ENCODE measurements around the gene PXMP2.

The PXMP2 gene

GRCh38 chr12:132700212-132700822 is 12.9 kb downstream of the PXMP2 start:
- no peak for DNase-seq (ENCODE audit: low read depth, low spot score)
- ChIA-PET POLR2A (no interaction called here), CTCF (no interaction called here)
- TF ChIP-seq CTCF (IDR thresholded peaks at IDR 0.05; ENCODE audit: insufficient read depth, low read length, missing control alignments) = no peak
- no peak overlapping the region for H3K4me3 ChIP-seq (ENCODE audit: low read depth, low read length)

- CTCF ChIA-PET = interaction anchor here (0.7 kb wide), 1 partner anchor 33 kb away, joined by 3 read pairs; no protein-coding TSS in a partner anchor
- H3K4me3 ChIP-seq (ENCODE audit: low read depth, low read length) = no peak overlapping the region
- POLR2A ChIA-PET = no interaction called here
- DNase-seq (ENCODE audit: low read depth, low spot score) = no peak
- TF ChIP-seq CTCF (IDR thresholded peaks at IDR 0.05; ENCODE audit: insufficient read depth, low read length, missing control alignments) = no peak
Measured at GRCh38 chr12:132702640-132703039, 15.3 kb downstream of the PXMP2 start.

DNA sequence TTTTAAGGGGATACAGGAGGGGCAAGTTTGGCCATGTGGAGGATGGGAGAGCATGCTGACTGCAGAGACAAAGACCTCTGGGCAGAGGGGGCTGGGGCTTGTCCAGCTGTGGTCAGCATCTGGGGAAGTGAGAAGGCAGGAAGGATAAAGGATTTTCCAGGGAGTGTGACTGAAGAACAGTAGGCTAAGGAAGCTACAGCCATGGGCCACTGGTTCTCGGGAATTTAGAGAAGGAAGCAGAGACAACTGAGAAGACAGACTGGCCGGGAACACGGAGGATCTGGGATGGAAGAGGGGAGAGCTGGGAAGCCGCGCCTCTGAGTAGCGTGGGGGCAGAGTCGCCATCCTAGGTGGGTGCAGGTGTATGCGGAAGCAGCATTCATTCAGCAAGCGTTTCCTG is 16.3 kb downstream of the PXMP2 start:
- ChIA-PET POLR2A (no interaction called here), CTCF (no interaction called here)
- no peak for DNase-seq (ENCODE audit: low read depth, low spot score)
- H3K4me3 ChIP-seq (ENCODE audit: low read depth, low read length) = no peak overlapping the region
- no peak for TF ChIP-seq CTCF (IDR thresholded peaks at IDR 0.05; ENCODE audit: insufficient read depth, low read length, missing control alignments)

- ChIA-PET POLR2A (no interaction called here), CTCF (no interaction called here)
- no peak for DNase-seq (ENCODE audit: low read depth, low spot score)
- no peak for TF ChIP-seq CTCF (IDR thresholded peaks at IDR 0.05; ENCODE audit: insufficient read depth, low read length, missing control alignments)
- H3K4me3 ChIP-seq (ENCODE audit: low read depth, low read length) = no peak overlapping the region
Measured at GRCh38 chr12:132707241-132707640, 19.9 kb downstream of the PXMP2 start.

GRCh38 chr12:132708150-132708549 is 20.8 kb downstream of the PXMP2 start:
- DNase-seq (ENCODE audit: low read depth, low spot score) = no peak
- POLR2A ChIA-PET = no interaction called here
- CTCF ChIA-PET = no interaction called here
- no peak overlapping the region for H3K4me3 ChIP-seq (ENCODE audit: low read depth, low read length)
- TF ChIP-seq CTCF (IDR thresholded peaks at IDR 0.05; ENCODE audit: insufficient read depth, low read length, missing control alignments) = no peak

DNA sequence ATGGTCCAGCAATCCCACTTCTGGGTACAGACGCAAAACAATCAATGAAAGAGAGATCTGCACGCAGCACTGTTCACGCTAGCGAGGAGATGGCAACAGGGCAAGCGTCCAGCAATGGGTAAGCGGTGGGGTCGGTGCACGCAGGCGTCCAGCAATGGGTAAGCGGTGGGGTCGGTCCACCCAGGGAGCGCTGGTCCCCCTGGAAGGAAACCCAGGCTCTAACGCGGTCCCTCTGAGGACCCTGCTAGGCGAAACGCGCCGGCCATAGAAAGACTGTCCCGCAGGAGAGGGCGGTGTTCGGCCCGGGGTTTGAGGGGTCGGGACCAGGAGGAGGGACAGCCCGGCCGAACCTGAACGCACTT is 22.6 kb downstream of the PXMP2 start:
- ChIA-PET CTCF (interaction anchor here (1.6 kb wide), 1 partner anchor 295 kb away, joined by 4 read pairs; no protein-coding TSS in a partner anchor), POLR2A (interaction anchor here (0.7 kb wide), 1 partner anchor 10 kb away, joined by 3 read pairs; no protein-coding TSS in a partner anchor)
- DNase-seq (ENCODE audit: low read depth, low spot score) = no peak
- H3K4me3 ChIP-seq (ENCODE audit: low read depth, low read length) = peak overlapping the region; percentile 86
- TF ChIP-seq CTCF (IDR thresholded peaks at IDR 0.05; ENCODE audit: insufficient read depth, low read length, missing control alignments) = no peak
